GM19328 (cell line): ENCODE results near the gene CLIC3.

Experiments
- ATAC-seq: cut with Tn5 transposase; IDR thresholded peaks from one replicate; pipeline ENCODE4 v1.9.1; 2021; ENCODE audit warnings: mild to moderate bottlenecking, moderate library complexity; ENCODE audit not compliant: unreplicated experiment

Gene CLIC3

DNA sequence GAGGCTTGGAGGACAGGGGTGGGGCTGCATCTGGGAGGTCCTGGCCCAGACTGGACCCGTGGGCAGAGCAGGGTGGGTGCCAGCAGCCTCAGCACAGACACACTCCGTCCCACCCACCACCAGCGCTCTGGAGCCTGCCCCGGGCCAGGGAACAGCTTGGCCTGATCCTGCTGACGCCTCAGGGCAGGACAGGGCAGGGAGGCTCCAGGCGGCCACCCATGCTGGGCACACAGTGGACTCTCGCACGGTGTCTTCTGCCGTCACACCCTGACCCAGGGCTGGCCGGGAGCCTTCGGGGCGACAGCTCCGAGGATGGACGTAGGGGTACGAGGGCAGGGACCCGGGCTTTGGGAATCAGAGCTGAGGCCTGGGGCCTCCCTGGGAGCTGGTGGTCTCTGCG, 27.2 kb downstream of the CLIC3 start:
- ATAC-seq, result no peak

DNA sequence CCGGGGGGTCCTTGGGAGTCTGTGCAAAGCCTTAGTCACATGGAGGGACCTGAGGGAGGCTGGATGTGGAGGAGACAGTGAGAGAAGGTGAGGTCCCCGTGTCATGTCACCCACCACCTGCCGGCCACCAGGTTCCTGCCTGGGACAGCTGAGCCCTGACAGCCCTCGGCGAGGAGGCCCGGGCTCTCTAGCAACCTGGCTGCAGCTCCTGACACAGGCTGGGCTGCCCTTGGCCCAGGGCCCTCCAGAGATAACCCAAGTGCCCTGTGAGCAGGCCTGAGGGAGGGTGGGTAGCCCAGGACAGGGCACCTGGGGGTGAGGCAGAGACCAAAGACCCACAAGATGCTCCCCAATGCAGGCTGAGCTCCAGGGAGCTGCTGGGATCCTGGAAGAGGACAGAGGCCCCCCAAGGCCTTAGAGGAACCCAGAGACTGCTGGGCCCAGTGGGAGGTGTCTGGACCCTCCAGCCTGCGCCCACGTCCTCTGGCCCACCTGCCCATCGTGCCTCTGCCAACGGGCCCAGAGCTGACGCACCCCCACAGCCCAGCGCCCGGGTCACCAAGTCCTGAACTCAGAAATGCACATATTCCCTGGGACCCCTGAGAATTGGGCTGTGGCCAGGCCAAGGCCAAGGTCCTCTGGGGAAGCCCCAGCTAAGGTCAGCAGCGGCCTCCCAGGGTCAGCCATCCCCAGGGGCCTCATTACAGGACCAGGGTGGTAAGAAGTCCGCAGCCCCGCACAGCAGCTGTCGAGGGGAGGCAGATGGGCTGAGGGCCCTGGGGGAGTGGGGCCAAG, 27.8 kb downstream of the CLIC3 start:
- ATAC-seq, result no peak

DNA sequence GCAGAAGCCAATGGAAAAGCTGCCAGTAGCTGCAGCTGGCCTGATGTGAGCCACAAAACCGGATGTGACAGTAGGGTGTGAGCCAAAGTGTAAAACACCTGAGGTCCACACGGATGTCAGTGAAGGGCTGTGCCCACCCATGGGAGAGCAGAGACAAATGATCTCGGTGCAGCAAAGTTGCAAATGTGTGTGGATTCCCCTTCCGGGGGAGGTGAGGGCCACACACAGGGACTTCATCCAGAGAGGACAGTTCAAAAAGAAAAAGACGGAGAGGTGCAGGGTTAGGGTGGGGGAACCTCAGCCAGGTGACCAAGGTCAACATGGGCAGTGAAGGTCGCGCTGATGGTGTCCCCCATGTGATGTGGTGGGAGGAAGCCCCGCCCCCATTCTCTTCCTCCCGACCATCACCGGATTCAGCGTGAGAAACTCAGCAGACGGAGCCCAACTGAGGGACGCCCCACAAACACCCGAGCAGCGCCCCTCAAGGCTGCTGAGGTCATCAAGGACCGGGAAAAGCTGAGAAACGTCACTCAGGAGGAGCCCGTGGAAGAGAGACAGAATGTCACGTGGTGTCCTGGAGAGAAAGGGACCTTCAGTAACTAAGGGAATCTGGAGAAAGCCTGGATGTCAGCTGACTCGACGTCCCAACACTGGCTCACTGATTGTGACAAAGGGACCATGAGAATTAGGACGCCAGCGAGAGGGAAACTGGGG, 30.4 kb downstream of the CLIC3 start:
- ATAC-seq, result no peak

DNA sequence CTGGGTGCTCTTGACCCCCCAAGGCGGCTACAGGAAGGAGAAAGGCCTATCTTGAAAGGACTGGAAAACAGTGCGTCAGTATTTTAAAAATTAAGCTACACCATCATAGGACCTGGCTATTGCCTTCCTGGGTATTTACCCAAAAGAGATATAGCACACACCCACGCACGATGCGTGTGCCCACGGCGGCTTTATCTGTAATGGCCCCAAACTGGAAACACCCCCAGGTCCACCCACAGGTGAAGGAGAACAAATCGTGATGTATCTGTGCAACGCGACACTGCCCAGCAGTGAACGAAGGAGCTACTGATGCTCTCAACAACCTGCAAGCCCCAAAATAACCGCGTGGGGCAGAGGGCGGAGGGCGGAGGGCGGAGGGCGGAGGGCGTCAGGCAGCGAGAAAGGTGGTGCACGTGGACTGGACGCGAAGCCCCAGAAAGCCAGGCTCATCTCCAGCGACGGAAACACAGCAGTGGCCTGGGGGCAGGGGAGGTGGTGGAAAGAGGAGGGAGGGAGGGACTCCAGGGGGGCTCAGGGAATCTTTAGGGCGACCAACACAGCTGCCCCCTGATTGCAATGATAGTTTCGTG, 31.4 kb downstream of the CLIC3 start:
- no peak for ATAC-seq

DNA sequence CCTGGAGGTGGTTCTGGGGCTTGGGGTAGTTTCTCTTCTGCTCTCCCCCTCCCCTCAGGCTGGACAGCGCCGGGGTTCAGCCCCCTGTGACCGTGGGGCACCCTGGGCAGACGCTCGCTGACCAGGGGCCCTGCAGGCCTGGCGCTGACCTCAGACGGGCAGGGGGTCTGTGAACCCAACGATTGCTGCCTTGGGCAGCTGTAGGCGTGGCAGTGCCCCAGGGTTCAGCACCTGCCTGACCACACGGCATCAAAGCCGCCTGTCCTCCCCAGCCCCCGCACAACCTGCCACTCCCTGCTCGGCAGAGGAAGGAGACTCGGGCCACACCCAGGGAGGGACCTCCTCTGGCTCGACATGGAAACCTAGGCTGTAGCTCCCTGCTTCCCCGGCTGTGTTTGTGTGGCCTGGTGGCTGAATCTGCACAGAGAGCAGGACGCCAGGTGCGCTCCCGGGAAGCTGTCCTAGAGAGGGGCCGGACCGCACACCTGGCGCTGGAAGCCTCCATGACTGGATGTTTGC, 32.1 kb downstream of the CLIC3 start:
- no peak for ATAC-seq

DNA sequence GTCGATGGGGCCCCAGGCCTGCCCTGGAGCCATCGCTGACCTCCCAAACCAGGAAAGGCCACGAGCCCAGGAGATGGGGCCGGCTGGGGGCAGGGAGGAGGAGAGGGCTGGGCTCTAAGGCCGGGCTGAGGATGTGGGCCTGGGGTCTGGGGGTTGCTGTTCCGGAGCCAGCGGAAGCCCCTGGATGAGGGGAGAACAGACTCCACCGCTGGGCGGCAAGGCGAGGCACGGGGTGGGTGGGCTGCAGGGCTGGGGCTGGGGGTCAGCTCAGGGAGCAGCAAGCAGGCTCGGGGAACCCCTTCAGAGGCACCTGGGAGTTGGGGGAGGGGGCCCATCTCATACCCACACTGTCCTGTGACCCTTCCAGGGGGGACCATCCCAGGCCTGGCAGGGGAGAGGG, 32.6 kb downstream of the CLIC3 start:
- no peak for ATAC-seq

DNA sequence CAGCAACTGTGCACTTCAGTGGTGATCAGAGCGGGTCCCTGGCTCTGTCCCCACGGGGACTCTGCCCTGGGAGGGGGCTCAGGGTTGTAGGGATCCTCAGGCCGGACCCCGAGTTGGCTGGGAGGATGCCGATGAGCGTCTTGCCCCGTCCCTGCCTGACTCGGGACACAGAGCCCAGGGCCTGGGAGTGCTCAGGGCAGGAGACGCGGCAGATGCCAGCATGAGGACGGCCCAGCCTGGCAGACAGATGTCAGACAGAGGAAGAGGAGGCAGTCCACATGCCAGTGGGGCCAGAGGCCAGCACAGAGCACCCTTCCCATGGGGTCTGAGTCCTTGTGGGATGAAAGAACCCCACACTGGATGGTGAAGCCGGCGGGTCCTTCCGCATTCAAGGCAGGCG, 33.0 kb downstream of the CLIC3 start:
- no peak for ATAC-seq

DNA sequence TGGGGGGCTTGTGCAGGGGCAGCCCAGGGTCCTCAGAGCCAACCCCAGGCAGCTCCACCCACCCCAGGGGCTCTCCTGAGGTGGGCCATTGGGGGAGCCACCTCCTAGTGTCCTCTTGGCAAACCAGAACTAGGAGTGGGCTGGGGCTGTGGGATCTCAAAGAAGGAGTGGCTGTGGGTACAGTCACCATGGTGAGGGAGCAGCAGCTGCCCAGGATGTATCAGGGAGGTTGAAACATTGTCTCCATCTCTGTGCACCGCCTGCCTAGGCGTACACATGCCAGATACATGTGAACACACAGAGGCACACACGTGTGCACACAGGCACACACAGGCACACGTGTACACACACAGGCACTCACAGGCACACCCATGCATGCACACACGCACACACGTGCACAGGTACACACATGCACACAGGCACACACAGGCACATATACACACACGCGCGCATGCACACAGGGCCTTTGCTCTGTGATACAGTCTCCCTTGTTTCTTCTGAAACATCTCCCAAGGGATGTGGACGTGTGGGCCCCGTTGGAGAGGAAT, 33.6 kb downstream of the CLIC3 start:
- no peak for ATAC-seq

DNA sequence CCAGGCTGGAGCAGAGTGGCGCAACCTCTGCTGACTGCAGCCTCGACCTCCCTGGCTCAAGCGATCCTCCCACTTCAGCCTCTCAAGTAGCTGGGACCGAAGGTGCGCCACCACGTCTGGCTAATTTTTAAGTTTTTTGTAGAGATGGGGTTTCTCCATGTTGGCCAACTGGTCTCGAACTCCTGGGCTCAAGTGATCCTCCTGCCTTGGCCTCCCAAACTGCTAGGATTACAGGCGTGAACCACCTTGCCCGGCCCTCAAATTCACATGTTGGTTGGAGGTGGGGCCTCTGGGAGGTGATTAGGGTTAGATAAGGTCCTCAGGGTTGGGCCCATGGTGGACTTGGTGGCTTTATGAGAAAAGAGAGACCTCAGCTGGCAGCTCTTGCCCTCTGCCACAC, 34.2 kb downstream of the CLIC3 start:
- ATAC-seq, result no peak

DNA sequence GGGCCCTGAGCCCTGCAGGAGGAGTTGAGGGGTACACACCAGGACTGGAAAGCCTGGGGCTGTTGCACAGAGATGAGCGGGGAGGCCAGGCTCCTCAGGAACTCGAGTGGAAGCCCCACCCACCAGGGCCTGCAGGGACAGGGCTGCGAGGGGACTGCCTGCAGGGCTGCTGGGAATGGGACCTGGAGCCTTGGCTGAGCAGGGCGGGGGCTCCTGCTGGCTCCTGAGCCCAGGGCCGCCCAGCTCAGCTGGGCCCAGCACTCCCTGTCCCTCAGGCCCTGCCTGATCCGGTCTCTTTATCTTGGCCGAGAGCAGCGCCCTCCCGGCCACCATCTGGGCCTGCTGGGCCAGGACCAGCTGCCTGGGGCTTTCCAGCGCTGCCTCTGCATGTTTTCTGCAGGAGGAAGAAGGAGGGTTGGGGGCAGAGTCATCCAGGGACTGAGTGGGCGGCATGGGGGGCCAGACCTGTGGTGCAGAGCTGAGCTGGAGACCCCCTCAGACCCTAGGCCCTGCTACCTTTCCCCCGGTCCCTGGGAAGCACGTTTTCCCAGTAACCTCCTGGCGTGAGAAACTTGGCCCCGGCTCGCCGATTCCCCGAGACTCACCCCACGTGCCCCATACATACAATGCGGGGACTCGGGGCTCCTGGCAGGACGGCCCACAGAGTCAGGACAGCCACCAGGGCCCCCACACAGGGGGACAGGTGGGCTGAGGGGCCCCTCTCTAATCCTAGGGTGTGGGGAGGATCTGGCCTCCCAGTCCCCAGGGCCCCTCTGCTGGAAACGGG, 34.9 kb downstream of the CLIC3 start:
- no peak for ATAC-seq

DNA sequence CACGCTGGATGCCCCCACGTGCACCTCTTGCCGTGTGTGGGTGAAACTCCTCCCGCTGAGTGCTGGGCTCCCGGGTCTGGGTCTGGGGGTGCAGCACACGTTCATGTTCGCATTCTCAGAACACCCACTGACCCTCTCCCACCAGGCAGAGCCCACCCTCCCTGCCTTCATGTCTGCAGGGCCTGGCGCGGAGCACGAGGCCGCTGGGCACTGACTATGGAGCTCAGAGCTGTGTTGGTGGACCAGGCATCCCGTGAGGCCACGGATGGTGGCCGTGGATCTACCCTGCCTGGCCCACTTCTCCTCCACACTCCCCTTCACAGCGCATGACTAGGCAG, 35.5 kb downstream of the CLIC3 start:
- ATAC-seq, result no peak

DNA sequence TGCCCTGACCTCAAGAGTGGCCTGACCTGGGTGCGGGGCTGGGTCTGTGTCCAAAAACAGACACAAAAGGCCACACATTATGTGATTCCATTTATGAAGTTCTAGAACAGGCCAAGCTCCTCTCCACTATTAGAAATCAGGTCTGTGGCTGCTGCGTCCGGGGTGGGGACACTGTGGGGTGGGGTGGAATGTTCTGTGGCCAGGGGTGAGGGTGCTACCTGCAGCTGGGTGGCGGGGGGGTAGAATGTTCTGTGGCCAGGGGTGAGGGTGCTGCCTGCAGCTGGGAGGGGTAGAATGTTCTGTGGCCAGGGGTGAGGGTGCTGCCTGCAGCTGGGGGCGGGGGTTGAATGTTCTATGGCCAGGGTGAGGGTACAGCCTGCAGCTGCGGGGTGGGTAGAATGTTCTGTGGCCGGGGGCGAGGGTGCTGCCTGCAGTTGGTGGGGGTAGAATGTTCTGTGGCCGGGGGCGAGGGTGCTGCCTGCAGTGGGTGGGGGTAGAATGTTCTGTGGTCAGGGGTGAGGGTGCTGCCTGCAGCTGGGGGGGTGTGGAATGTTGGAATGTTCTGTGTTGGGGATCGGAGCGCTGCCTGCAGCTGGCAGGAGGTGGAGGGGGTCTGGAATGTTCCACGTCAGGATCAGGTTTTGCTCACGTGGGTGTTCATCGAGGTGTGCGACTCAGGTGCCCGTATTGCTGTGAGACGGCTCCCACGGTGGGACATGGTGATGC, 36.0 kb downstream of the CLIC3 start:
- no peak for ATAC-seq

DNA sequence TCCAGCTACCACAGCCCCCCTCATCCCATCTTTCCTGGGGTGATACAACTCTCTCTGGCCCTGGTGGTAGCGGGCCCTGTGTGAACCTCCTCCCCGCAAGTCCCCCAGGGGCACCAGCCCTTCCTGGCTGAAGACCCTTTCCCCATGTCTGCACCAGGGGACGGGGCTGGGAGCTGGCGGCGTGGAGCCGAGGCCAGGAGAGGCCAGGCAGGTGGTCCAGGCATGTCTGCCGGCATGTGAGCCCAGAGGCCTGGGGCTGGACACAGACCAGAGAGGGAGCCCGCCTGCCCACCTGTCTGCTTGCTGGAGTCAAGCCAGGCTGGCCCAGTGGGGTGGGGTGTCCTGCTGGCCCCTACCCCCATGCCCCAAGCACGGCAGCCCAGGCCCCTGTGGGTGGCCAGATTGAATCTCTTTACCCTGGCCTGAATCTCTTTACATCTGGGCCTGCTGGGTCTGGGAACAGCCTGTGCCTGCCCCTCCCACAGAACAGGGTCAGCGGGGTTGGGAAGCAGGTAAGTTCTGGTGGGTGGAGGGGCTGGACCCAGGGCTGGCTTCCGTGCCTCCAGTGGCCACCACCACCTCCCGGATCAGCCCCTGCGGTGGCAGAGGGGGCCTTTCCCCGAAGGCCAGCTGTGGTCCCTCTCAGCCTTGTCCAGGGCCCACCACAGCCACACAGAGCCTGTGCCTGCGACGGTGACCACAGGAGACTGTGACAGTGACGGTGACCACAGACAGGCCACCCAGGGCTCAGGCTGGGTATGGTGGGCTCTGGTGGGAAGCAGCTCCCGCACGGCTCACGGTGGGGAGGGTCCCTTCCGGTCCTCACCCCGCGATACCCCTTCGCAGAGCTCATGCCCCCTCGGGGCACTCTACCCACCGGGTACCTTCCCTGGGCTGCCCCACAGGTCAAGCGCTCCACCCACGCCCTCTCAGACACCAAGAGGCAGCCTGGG, 37.2 kb downstream of the CLIC3 start:
- no peak for ATAC-seq

DNA sequence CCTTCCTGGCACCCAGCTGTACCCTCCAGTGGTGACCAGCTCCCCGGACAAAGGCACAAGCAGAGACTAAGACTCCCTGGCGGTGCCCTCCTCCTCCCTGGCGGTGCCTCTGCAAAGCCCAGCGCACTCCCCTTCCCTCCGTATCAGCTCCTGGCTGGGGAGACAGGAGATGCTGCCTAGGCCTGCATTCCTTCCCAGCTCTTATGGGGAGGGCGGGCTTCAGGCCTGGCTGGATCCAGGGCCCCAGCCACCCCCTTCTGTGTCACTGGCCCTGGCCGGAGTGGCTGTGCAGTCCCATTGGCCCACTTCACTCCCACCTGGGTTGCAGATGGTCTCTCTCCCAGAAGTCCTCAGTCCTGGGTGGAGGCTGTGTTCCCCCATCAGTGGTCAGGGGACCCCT, 37.9 kb downstream of the CLIC3 start:
- no peak for ATAC-seq

DNA sequence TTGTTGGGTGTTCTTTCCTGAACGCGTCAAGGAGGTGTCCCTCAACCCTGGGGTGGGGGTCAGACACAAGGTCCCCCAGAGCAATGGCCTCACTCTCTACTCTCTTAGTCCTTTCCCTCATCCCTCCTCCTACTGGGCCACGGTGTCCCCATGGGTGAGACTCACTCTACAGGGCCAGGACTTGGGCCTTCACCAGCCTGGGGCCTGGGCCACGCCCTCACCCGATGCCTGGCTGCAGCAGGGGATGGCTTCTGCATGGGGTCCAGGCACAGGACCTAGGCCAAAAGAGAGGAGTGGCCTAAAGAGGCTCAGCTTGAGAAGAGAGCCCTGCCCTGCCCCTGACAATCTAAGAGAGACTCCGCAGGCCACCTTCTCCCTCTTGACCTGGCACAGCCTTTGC, 38.5 kb downstream of the CLIC3 start:
- no peak for ATAC-seq

DNA sequence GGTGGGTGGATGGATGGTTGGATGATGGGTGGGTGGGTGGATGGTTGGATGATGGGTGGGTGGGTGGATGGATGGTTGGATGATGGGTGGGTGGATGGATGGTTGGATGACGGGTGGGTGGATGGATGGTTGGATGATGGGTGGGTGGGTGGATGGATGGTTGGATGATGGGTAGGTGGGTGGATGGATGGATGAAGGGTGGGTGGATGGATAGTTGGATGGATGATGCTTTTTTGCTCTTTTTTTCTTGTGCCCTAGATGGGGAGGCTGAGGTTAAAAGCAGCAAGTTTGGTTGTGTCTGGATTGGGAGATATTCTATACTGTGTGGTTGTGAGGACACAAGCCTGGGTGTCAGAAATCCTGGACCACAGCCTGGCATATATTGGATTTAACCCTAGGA, 38.9 kb downstream of the CLIC3 start:
- ATAC-seq, result no peak

DNA sequence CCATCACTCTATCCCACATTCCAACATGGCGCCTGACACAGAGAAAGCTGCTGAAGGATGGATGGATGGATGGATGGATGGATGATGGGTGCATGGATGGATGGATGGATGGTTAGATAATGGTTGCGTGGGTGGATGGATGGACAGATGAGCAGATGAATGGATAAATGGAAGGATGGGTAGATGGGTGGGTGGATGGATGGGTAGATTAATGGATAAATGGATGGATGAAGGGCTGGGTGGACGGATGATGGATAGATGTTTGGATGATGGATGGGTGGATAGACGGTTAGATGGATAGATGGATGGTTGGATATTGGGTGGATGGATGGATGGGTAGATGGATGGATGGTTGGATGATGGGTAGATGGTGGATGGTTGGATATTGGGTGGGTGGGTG, 39.8 kb downstream of the CLIC3 start:
- no peak for ATAC-seq

DNA sequence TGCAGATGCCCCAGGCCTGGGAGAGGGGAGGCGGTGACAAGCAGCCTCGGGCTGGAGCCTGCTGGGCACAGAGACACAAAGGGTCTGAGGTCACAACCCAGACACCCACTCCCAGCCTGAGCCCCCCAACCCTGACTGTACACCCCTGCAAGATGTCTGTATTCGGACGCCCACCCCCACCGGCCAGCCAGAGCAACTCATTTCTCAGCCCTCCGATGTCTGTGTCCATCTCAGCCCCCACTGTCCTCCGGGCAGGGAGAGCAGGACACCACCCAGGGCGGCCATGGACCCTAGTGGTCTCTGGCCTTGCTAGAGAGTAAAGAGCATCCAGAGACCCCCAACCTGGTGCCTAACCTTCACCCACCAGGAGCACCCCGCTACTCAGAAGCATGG, 40.4 kb downstream of the CLIC3 start:
- ATAC-seq, result no peak

DNA sequence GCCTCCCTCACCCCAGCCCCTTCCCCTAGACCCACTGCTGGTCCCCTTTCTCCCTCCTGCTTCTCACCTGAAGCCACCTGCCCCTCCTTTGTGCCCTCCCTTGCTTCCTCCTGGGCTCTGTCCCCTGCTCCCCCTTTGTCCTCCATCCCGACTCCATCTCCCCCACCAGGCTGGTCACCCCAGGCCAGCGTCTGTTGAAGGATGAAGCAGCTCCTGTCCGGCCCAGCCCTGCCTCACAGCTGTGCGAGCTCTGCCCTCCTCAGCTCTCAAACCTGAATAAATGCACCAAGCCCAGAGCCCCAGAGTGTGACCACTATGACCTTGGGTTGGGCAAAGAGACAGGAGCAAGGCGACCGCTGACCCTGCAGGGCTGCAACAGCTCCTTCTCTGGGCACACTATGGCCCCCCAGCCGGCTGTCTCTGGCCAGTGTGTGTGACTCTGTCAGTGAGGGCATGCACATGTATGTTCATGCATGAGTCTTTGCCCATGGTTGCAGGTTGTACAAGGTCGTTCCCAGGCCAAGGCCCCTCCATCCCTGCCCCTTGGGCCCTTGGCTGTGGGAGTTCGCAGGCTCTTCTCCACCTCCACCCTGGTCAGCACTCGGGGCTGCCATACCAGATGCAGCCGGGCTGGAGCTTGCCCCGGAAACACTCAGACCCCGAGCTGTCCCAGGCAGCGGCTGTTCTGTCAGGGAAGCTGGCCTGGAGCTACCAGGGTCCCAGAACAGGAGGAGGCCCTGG, 41.0 kb downstream of the CLIC3 start:
- no peak for ATAC-seq
